ENCODE data around the gene CAMK2A.

CAMK2A gene

DNA sequence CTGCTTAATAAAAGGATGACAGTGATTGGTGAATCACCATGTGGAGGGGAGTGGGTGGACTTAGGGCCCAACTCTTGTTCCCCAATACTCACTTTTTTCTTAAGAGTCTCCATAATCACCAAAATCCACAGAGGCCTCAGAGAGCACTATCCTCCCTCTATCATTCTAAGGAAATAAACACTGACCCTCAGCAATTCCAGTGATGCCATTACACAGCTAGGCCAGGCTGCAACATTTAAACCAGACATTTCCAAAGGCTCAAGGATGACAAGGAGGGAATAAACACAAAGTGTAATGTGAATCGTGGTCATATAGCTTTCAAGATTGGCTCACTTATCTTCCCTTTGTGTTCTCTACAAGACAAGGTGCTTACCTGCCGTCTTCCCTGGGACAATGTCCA lies 15.5 kb upstream of the CAMK2A start:
- H3K9ac ChIP-seq, result no peak overlapping the region
- peaks cover 9% of the 10 kb centered on the region for H3K4me1 ChIP-seq (ENCODE audit: low read depth, poor library complexity, severe bottlenecking)
- no peak overlapping the region for H2AFZ ChIP-seq (ENCODE audit: low read depth)
- no peaks in the 10 kb centered on the region for H4K20me1 ChIP-seq (ENCODE audit: insufficient read depth)
- no peaks in the 10 kb centered on the region for H3K36me3 ChIP-seq (ENCODE audit: insufficient read depth)
- H3K79me2 ChIP-seq (ENCODE audit: insufficient read depth, low read depth), result no peaks in the 10 kb centered on the region
- no peaks in the 10 kb centered on the region for H3K27me3 ChIP-seq (ENCODE audit: insufficient read depth, low read depth)
- TF ChIP-seq, protein P1, sequence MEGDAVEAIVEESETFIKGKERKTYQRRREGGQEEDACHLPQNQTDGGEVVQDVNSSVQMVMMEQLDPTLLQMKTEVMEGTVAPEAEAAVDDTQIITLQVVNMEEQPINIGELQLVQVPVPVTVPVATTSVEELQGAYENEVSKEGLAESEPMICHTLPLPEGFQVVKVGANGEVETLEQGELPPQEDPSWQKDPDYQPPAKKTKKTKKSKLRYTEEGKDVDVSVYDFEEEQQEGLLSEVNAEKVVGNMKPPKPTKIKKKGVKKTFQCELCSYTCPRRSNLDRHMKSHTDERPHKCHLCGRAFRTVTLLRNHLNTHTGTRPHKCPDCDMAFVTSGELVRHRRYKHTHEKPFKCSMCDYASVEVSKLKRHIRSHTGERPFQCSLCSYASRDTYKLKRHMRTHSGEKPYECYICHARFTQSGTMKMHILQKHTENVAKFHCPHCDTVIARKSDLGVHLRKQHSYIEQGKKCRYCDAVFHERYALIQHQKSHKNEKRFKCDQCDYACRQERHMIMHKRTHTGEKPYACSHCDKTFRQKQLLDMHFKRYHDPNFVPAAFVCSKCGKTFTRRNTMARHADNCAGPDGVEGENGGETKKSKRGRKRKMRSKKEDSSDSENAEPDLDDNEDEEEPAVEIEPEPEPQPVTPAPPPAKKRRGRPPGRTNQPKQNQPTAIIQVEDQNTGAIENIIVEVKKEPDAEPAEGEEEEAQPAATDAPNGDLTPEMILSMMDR (conservative IDR thresholded peaks at IDR 0.05; ENCODE audit: low read depth, low read length), result no peak
- no peak overlapping the region for H3K4me2 ChIP-seq
- H3K27ac ChIP-seq, result no peak overlapping the region
- no peak overlapping the region for H3K4me3 ChIP-seq (IDR thresholded peaks at IDR 0.05; ENCODE audit: insufficient read depth, low read depth, low read length)

DNA sequence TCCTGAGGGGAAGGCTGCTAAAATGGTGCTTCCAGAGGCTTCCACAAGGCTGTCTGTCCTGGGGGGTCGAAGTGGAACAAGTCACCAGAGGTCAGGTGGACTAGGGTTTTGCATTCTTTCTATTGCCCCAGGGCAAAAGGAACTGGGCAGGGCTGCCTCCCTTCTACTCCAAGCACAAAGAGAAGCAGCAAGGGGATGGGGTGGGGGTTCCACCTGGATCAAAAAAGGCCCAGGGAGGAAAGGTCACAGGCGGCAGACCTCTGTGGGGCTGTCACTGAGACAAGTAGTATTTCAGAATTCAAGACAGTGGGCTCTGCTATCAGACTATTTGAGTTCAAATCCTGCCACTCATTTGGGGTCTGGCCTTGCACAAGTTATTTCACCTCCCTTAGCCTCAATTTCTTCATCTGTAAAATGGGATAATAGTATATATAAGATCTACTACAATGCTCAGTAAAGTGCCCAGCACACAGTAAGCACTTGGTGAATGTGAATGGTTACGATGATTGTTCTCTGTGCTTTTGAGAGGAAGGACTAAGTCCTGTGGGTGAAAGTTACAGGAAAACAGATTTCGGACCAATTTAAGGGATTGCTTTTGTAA lies 15.0 kb upstream of the CAMK2A start:
- Histone ChIP-seq H3K27ac (no peak overlapping the region), H3K36me3 (ENCODE audit: insufficient read depth) (no peaks in the 10 kb centered on the region), H3K4me1 (ENCODE audit: low read depth, poor library complexity, severe bottlenecking) (peaks cover 14% of the 10 kb centered on the region), H2AFZ (ENCODE audit: low read depth) (no peak overlapping the region), H3K9ac (no peak overlapping the region), H4K20me1 (ENCODE audit: insufficient read depth) (no peaks in the 10 kb centered on the region), H3K4me3 (IDR thresholded peaks at IDR 0.05; ENCODE audit: insufficient read depth, low read depth, low read length) (no peak overlapping the region), H3K27me3 (ENCODE audit: insufficient read depth, low read depth) (no peaks in the 10 kb centered on the region), H3K4me2 (no peak overlapping the region), H3K79me2 (ENCODE audit: insufficient read depth, low read depth) (no peaks in the 10 kb centered on the region)
- TF ChIP-seq, protein P1 (conservative IDR thresholded peaks at IDR 0.05; ENCODE audit: low read depth, low read length), result no peak

DNA sequence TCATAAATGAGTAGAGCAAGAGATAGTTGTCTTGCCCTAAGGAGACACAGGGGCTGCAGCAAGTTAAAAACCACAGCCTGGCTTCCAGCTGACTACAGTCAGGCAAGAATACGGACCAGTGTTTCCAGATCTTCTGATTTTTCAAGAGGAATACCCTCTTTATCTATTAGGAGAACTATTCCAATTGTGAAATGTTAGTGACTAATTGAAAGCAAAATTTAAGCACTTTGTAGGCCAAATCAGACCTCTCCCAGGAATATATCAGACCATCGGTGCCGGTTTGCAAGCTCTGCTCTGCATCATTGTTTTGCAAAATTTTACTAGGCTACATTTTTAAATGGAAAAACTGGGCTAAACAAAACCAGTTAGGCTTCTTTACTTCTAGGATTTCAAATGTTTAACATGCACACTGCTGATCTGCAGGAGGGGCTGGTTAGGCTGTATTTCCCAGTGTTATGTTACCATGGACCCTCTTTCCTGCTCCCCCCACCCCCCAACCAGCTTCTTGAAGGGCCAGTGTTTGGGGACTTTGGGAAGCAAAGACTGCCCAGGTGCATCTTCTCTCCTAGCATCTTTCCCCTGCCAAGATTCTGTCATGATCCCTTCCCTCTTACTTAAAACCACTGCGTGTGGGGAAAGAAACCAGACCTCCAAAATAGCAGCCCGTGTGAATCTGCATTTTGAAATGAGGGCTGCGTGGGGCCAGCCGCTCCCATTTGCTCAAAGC lies 14.2 kb upstream of the CAMK2A start:
- TF ChIP-seq, protein P1 (conservative IDR thresholded peaks at IDR 0.05; ENCODE audit: low read depth, low read length), result no peak
- no peak overlapping the region for H3K4me3 ChIP-seq (IDR thresholded peaks at IDR 0.05; ENCODE audit: insufficient read depth, low read depth, low read length)
- H4K20me1 ChIP-seq (ENCODE audit: insufficient read depth), result no peaks in the 10 kb centered on the region
- H2AFZ ChIP-seq (ENCODE audit: low read depth), result no peak overlapping the region
- no peak overlapping the region for H3K4me2 ChIP-seq
- no peaks in the 10 kb centered on the region for H3K27me3 ChIP-seq (ENCODE audit: insufficient read depth, low read depth)
- H3K4me1 ChIP-seq (ENCODE audit: low read depth, poor library complexity, severe bottlenecking), result peaks cover 18% of the 10 kb centered on the region
- H3K9ac ChIP-seq, result no peak overlapping the region
- no peak overlapping the region for H3K27ac ChIP-seq
- H3K36me3 ChIP-seq (ENCODE audit: insufficient read depth), result no peaks in the 10 kb centered on the region
- H3K79me2 ChIP-seq (ENCODE audit: insufficient read depth, low read depth), result no peaks in the 10 kb centered on the region

DNA sequence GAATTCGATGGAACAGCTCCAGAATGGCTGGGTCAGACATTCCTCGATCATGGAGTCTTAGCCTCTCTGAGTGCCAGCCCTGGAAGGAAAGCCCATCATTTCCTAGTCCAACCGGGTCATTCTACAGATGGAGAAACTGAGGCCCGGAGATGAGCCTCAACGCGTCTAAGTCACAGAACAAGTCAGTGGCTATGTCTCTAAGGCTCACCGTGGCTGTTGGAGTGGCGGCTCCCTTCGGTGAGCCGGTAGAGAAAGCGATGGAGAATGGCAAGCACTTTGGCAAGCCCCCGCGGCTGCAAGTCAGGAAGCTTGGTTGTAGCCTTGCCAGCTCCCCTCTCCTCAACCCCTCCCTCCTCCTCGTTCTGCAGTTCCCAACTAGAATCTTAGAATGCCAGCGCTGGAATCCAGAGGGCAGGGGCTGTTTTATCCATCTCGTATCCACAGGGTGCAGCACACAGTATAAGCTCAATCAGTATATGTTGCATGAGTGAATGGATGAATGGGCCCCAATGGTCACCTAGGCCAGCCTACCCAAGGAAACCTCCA lies 13.6 kb upstream of the CAMK2A start:
- H3K27ac ChIP-seq, result no peak overlapping the region
- no peaks in the 10 kb centered on the region for H3K27me3 ChIP-seq (ENCODE audit: insufficient read depth, low read depth)
- no peak overlapping the region for H3K4me3 ChIP-seq (IDR thresholded peaks at IDR 0.05; ENCODE audit: insufficient read depth, low read depth, low read length)
- no peak overlapping the region for H3K9ac ChIP-seq
- H3K36me3 ChIP-seq (ENCODE audit: insufficient read depth), result no peaks in the 10 kb centered on the region
- H2AFZ ChIP-seq (ENCODE audit: low read depth), result no peak overlapping the region
- no peaks in the 10 kb centered on the region for H4K20me1 ChIP-seq (ENCODE audit: insufficient read depth)
- peaks cover 18% of the 10 kb centered on the region for H3K4me1 ChIP-seq (ENCODE audit: low read depth, poor library complexity, severe bottlenecking)
- H3K4me2 ChIP-seq, result no peak overlapping the region
- TF ChIP-seq, protein P1 (conservative IDR thresholded peaks at IDR 0.05; ENCODE audit: low read depth, low read length), result no peak
- no peaks in the 10 kb centered on the region for H3K79me2 ChIP-seq (ENCODE audit: insufficient read depth, low read depth)
